Measurements from ENCODE around the gene CADM1.

The CADM1 gene

GRCh38 chr11:115453693-115454490 lies 50.3 kb downstream of the CADM1 start:
- peaks cover 8% of the 10 kb centered on the region for H3K9me3 Mint-ChIP-seq
- ATAC-seq: no peak
- no peak for DNase-seq (ENCODE audit: low spot score in 2 of 2)
- no peak overlapping the region for H3K4me3 Mint-ChIP-seq
- H3K36me3 Mint-ChIP-seq: no peaks in the 10 kb centered on the region
- no peaks in the 10 kb centered on the region for H3K4me1 Mint-ChIP-seq
- no peak overlapping the region for H3K27ac Mint-ChIP-seq

GRCh38 chr11:115452241-115452640 lies 52.0 kb downstream of the CADM1 start:
- Mint-ChIP-seq H3K4me3 (no peak overlapping the region), H3K9me3 (peaks cover 14% of the 10 kb centered on the region), H3K4me1 (no peaks in the 10 kb centered on the region), H3K36me3 (no peaks in the 10 kb centered on the region), H3K27ac (no peak overlapping the region)
- no peak for ATAC-seq
- no peak for DNase-seq (ENCODE audit: low spot score in 2 of 2)

DNA sequence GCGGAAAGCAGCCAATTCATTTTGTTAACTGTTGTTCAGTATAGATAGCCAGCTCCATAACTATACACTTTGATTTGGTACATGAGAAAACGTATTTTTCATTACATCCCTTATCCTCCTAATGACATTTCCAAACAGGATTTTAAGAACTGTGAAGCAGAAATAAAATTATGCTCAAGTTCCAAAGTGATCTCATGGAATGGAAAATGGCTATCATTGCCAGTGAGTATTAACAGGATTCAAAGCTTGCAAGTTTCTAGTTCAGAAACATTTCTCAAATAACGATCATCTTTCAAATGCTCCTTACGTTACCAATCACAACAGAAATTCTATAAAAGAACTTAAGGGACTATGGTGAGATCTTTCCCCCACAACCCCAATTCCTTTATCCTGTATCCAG lies 53.7 kb downstream of the CADM1 start:
- Mint-ChIP-seq H3K4me3 (no peak overlapping the region), H3K36me3 (no peaks in the 10 kb centered on the region), H3K9me3 (peaks cover 15% of the 10 kb centered on the region), H3K4me1 (no peaks in the 10 kb centered on the region), H3K27ac (no peak overlapping the region)
- no peak for ATAC-seq
- no peak for DNase-seq (ENCODE audit: low spot score in 2 of 2)

- ATAC-seq (no peak), DNase-seq (ENCODE audit: low spot score in 2 of 2) (no peak)
- no peak overlapping the region for H3K27ac Mint-ChIP-seq
- H3K36me3 Mint-ChIP-seq: no peaks in the 10 kb centered on the region
- no peaks in the 10 kb centered on the region for H3K4me1 Mint-ChIP-seq
- peaks cover 18% of the 10 kb centered on the region for H3K9me3 Mint-ChIP-seq
- no peak overlapping the region for H3K4me3 Mint-ChIP-seq
These were observed 56.8 kb downstream of the CADM1 start for GRCh38 chr11:115447273-115447864.

- no peak for ATAC-seq
- Mint-ChIP-seq H3K9me3 (peaks cover 15% of the 10 kb centered on the region), H3K36me3 (no peaks in the 10 kb centered on the region), H3K4me3 (no peak overlapping the region), H3K4me1 (no peaks in the 10 kb centered on the region), H3K27ac (no peak overlapping the region)
- no peak for DNase-seq (ENCODE audit: low spot score in 2 of 2)
These were observed 58.0 kb downstream of the CADM1 start for GRCh38 chr11:115446214-115446613.

DNA sequence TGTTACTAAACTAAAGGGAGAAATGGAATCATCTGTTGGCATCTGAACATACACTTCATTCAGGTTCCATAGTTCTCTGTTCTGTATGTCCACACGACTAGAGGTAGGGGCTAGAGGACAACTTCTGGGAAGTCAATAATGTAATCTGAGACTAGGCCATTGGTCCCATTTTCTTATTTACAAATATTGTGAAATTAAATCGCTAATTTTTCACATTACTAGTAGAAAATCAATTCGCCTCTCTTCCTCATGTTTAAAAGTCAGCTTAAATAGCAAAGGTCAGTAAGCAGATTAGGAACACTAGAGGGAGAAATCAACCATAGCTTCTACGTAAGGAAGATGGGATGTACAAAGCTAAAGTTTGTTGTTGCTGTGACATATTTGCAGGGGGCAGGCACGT lies 59.7 kb downstream of the CADM1 start:
- H3K27ac Mint-ChIP-seq: no peak overlapping the region
- ATAC-seq: no peak
- no peaks in the 10 kb centered on the region for H3K36me3 Mint-ChIP-seq

DNA sequence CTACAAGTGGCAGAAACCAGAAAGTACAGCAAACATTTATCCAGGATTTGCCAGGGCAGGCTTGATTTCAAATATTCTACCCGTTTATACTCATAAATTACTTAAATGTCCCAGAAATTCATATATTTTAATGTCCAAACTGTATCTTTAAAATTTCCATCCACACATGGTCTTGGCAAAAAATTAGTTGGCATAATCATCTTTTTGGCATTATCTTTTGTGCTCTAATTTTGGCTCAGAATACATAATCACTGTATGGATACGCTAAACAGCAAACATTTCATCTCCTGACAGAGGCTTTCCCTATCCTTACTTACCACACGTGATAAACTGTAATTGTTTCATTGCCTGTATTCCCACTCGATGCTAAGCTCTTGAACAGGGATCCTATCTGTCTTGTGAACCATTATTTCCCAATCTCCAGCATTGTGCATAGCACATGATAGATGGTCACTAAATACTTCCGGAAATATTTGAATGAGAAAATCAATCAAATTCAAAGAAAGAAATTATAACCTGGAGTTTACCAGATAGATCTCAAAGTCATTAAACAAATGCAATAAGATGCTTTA lies 64.2 kb downstream of the CADM1 start:
- Mint-ChIP-seq H3K9me3 (peaks cover 6% of the 10 kb centered on the region), H3K36me3 (no peaks in the 10 kb centered on the region), H3K4me3 (no peak overlapping the region), H3K4me1 (no peaks in the 10 kb centered on the region), H3K27ac (no peak overlapping the region)
- DNase-seq (ENCODE audit: low spot score in 2 of 2): no peak
- ATAC-seq: no peak

More for the DNA sequence above, 59.7 kb downstream of the CADM1 start:
- peaks cover 12% of the 10 kb centered on the region for H3K9me3 Mint-ChIP-seq
- no peak overlapping the region for H3K4me3 Mint-ChIP-seq
- DNase-seq (ENCODE audit: low spot score in 2 of 2): no peak
- H3K4me1 Mint-ChIP-seq: no peaks in the 10 kb centered on the region

- H3K9me3 Mint-ChIP-seq: peaks cover 3% of the 10 kb centered on the region
- DNase-seq (ENCODE audit: low spot score in 2 of 2): no peak
- H3K36me3 Mint-ChIP-seq: no peaks in the 10 kb centered on the region
- no peak overlapping the region for H3K27ac Mint-ChIP-seq
- no peak overlapping the region for H3K4me3 Mint-ChIP-seq
- no peaks in the 10 kb centered on the region for H3K4me1 Mint-ChIP-seq
- ATAC-seq: no peak
These were observed 64.8 kb downstream of the CADM1 start for GRCh38 chr11:115439385-115439784.

DNA sequence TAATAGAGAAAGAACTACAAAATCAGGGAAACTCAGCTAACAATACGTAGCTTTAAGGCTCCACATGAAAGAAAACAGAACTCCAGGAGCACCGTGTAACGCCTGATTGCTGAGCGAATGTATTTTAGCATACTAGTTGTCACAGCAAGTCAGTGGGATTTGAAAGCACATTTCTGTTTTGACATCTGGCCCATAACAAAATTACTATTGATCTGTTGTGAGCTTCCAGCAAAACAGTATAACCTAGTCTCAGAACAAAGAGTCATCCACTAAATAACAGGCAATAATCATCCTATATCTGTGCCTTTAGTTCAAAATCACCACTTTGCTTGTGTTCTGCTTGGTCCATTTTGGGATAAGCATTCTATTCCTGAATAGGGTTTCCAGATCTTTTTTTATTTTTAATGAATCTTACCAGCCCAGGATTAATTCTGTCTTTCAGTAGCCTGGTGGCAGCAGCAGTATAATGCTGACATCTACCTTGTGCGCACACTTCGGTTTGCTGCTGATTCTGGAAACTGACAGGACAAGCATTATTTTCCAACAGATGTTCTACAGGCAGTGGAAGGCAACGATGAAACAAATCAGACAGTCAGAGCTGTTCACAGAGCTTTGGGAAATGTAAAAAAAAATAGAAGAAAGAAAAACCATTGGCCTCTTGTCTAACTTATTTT lies 66.2 kb downstream of the CADM1 start:
- H3K27ac Mint-ChIP-seq: no peak overlapping the region
- ATAC-seq (no peak), DNase-seq (ENCODE audit: low spot score in 2 of 2) (no peak)
- H3K9me3 Mint-ChIP-seq: peaks cover 3% of the 10 kb centered on the region
- H3K4me3 Mint-ChIP-seq: no peak overlapping the region
- H3K4me1 Mint-ChIP-seq: no peaks in the 10 kb centered on the region
- H3K36me3 Mint-ChIP-seq: no peaks in the 10 kb centered on the region

DNA sequence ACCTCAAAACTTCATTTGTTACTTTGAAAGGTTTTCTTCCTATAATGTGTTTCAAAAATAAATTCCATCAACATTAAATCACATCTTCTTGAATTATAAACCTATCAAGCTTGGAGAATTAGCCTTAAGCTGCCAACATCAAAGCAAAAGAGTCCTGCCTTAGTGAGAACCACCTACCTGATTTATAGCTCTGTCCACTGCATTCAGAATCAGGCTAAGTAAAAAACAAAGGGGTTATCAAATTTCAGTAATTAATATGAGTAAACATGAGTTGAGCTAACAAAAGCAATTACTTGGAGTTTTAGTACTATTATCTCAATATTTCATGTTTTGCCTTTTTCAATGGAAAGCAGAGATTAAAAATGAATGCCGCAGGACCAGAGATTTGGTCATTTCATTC lies 73.9 kb downstream of the CADM1 start:
- no peak overlapping the region for H3K27ac Mint-ChIP-seq
- H3K36me3 Mint-ChIP-seq: no peaks in the 10 kb centered on the region
- no peak overlapping the region for H3K4me3 Mint-ChIP-seq
- H3K9me3 Mint-ChIP-seq: no peaks in the 10 kb centered on the region
- H3K4me1 Mint-ChIP-seq: no peaks in the 10 kb centered on the region
- DNase-seq (ENCODE audit: low spot score in 2 of 2) (no peak), ATAC-seq (no peak)

- Mint-ChIP-seq H3K4me3 (no peak overlapping the region), H3K36me3 (no peaks in the 10 kb centered on the region), H3K9me3 (no peaks in the 10 kb centered on the region), H3K4me1 (no peaks in the 10 kb centered on the region), H3K27ac (no peak overlapping the region)
- DNase-seq (ENCODE audit: low spot score in 2 of 2) (no peak), ATAC-seq (no peak)
These were observed 75.9 kb downstream of the CADM1 start for GRCh38 chr11:115428306-115428705.

GRCh38 chr11:115425816-115426215 lies 78.4 kb downstream of the CADM1 start:
- Mint-ChIP-seq H3K36me3 (no peaks in the 10 kb centered on the region), H3K27ac (no peak overlapping the region), H3K4me3 (no peak overlapping the region), H3K4me1 (no peaks in the 10 kb centered on the region), H3K9me3 (no peaks in the 10 kb centered on the region)
- DNase-seq (ENCODE audit: low spot score in 2 of 2): no peak
- no peak for ATAC-seq

- Mint-ChIP-seq H3K4me3 (no peak overlapping the region), H3K9me3 (no peaks in the 10 kb centered on the region), H3K27ac (no peak overlapping the region), H3K4me1 (no peaks in the 10 kb centered on the region), H3K36me3 (no peaks in the 10 kb centered on the region)
- DNase-seq (ENCODE audit: low spot score in 2 of 2) (no peak), ATAC-seq (no peak)
These were observed 79.0 kb downstream of the CADM1 start for GRCh38 chr11:115425250-115425649.

- Mint-ChIP-seq H3K27ac (no peak overlapping the region), H3K4me1 (no peaks in the 10 kb centered on the region), H3K4me3 (no peak overlapping the region), H3K9me3 (no peaks in the 10 kb centered on the region), H3K36me3 (no peaks in the 10 kb centered on the region)
- ATAC-seq (no peak), DNase-seq (ENCODE audit: low spot score in 2 of 2) (no peak)
These were observed 80.3 kb downstream of the CADM1 start for GRCh38 chr11:115423728-115424459.

DNA sequence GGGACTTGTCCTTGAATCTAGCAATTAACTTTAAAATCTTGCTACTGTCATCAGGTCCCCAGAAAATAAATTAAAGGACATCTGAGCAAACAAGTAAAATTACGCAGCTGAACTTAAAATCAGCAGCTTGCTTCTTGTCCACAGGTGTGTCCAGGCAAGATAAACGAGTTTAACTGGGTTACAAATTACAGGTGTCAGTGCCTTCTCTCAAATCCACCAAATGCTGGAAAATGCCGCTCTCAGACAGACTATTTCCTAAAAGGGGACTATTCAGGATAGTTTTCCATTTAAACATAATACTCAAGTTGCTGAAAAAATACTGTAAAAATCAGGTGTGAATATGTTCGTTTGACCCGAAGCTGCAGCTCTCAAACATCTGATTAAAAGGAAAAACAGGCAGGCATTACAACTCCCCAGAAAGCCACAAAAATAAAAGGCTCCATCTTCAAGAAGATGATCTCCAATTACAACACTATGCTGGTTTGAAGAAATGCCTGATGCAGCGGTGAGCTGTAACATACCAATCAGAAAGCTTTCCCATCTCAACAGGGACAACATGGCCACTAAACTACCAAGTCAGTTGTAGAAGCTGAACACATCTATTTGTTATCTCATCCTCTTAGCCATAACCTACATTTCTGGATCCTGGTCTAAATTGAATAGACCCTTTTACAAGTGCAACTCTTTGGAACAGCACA lies 82.1 kb downstream of the CADM1 start:
- H3K4me1 Mint-ChIP-seq: no peaks in the 10 kb centered on the region
- DNase-seq (ENCODE audit: low spot score in 2 of 2): no peak

More for the DNA sequence above, 82.1 kb downstream of the CADM1 start:
- ATAC-seq: no peak
- no peaks in the 10 kb centered on the region for H3K36me3 Mint-ChIP-seq
- no peak overlapping the region for H3K27ac Mint-ChIP-seq
- no peak overlapping the region for H3K4me3 Mint-ChIP-seq
- H3K9me3 Mint-ChIP-seq: no peaks in the 10 kb centered on the region
